ENCODE measurements around the gene ZCCHC14.
"Not testable (repeated sequence)": the region's sequence is repeated elsewhere in the genome, so short reads cannot be mapped to it uniquely, and the experiment has no call there.

ZCCHC14 gene

DNA sequence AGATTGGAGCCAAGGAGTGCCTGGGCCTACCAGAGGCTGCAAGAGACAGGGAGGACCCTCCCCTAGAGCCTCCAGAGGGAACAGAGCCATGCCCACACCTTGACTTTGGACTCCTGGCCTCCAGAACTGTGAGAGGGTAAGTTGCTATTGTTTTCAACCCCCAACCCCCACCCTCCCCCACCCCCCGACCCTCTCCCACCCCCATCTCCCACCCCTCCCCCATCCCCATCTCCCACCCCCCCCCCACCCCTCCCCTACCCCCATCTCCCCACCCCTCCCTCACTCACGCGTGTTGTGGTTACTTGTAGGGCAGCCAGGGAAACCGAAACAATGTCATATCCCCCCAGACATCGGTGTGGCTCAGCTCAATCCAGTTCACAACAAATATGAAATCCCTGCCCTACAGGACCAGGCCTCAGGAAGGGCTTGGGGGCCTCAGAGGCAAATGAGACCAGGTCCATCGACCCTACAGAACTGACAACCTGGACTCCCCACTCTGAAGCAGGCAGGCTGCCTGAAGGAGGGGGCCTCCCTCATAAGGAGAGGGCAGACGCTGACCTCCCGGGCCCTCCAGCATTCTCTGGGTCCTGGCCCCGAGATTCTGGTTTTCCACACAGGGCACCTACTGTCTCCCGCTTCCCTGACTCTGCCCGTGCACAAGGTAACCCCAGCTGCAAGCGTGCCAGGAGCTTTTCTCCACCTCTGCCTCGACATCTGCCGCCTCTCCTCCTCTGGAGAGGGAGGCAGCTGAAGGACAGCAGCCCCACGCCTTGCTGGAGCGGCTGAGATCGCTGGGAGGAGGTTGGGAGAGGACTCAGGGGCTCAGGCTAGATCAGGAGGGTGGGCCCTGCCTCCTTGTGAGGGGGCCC is 3.0 kb upstream of the ZCCHC14 start:
- no peak for DNase-seq

DNA sequence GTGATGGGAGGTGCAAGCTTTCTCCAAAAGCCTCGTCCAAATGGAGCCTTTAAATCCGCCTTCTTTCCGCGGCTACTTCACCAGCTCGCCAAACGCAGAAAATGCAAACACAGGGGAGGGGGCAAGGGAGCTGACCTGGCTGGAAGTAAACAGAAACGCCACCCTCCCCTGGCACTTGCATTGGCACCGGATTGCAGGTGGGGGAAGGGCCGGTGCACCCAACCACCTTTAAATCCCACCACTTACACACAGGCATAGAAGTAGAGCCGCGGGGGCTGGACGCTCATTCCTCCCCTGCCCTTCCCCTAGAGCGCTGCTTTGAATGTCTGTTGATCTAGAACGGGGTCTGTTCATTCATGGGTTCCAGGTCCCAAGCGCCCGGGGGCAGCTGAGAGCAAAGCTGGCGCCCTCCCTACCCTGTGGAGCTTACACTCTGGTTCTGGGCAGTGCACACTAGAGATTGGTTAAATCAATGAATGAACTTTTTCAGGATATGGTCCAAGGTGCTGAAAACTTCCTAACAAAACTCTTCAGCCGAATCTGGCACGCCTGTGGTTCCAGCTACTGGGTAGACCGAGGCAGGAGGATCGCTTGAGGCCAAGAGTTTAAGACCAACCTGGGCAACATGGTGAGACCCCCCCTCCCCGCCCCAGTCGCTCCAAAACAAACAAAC is 920 bp upstream of the ZCCHC14 start:
- DNase-seq, result no peak

DNA sequence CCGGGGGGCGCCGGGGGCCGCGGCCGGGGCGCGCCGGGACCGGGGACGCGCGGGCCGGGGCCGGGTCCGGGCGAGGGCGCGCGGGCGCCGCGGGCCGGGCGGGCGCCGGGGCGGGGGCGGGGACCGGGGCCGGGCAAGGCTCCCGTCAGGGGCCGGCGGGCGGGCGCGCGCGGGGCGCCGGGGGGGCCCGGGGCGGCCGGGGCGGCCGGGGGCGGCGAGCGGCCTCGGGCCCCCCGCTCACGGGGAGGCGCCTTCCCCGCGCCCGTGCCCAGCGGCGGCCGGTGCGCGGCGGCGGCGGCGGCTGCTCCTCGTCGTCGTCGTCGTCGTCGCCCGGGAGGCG is 563 bp downstream of the ZCCHC14 start:
- DNase-seq, result no peak

DNA sequence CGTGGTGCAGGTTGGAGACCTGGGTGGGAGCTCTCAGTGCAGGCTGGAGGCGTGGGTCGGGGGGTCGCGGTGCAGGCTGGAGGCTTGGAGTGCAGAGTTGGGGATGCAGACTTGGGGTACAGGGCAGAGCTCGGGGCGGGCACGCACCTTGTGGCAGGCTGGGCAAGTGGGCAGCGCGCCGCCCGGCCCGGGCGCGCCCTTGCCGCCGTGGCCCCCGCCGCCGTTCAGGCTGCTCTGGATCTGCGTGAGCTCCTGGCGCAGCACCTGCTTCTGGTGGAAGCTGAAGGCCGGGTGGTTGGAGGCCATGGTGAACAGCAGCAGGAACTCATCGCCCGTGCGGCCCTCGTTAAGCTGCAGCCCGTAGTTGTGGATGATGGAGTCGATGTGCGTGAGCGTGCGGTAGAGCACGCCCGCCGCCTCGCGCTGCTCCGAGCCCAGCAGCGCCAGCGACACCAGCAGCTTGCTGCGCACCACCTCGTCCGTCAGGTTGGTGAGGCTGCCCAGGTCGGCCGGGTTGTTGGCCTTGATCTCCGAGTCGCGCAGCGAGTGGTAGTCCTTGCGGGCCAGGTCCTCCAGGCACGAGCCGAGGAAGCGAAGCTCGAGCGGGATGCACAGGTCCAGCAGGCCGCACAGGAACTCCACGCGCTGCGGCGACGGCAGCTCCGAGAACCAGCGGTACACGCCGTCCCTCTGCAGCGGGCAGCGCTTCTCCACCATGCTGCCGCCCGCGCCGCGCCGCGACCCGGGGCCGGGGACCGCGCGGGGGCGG is 1.1 kb downstream of the ZCCHC14 start:
- DNase-seq, result no peak

DNA sequence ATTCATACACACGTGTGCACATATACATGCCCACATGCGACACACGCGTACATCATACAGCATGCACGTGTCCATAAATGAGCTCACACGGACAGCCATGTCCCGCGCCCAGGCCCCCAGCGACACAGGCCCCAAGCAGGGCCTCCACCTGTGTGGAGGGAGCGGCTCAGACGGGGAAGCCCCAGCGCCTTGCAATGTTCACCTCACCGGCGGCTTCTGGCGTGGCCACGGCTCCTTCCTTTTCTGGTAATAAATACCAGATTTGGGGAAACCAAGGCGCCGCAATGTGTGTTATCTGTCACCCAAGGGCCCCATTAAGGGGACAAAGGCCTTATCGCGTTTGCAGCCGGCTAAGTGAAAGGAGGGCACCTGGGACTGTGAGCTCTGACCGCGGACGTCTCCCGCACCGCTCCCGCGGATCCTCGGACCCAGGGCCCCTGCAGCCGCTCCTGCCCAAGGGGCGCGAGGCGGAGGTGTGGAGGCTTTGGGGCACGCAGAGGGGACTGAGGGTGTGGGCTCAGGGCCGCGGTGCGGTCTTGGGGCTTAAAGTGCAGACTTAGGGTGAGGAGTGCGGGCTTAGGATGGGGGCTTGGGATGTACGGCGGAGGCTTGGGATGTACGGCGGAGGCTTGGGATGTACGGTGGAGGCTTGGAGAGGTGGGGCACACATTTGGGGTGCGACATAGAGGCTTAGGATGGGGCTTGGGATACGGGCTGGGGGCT is 1.9 kb downstream of the ZCCHC14 start:
- not testable (repeated sequence) for DNase-seq

DNA sequence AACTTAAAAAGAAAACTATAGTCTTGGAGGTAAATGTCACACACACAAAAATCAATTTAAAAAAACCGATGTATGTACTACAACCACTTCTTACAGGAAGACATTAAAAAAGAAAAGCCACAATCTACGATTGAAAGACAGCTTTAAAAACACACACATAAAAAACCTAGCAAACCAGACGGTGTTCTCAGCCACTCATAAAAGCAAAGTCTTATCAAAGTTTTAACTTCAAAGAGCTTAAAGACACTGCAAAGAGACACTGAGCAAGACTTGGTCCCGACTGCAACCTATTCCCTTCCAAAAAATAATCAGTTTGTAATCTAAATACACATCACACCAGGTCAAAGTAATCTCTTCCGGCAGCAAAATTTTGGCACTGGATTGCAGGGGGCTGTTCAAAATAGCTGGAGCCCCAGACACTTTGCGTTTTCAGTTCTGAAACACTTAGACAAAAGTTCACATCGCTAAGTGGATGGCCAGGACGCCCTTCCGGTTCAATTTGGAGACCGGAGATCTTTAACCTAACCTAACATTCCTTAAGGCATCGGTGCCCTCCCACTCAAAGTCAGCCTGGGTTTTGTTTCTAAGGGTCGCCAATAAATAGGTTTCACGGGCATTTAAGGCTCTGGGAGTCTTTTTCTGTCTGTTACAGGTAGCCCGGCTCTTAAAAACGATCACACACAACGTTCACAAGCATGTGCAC is 2.6 kb downstream of the ZCCHC14 start:
- no peak for DNase-seq

DNA sequence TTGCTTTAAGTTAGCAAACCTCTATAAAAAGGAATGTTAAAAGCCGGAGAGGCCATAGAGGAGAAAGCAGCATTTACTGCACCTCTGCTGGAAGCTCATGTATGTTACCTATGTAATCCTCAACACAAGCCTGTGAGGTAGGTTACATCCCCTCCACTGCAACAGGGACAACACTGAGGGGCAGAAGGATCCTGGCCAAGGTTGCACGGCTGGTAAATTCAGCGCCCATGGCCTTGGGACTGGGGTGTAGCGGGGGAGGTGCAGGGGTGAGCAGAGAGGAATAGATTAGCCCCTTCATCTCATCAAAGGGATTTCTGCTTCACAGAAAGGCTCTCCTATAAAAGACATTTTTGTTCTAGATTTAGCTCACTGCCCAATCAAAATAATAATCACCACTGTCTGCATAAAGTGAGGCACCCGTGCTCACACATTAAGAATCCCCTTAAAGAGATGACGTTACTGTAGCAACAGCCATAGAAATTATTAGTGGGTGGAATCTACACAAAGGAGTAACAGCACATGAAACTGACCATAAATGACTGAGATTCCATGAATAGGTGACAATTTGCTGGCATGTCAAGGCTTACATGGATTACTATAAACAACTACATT is 3.3 kb downstream of the ZCCHC14 start:
- no peak for DNase-seq

DNA sequence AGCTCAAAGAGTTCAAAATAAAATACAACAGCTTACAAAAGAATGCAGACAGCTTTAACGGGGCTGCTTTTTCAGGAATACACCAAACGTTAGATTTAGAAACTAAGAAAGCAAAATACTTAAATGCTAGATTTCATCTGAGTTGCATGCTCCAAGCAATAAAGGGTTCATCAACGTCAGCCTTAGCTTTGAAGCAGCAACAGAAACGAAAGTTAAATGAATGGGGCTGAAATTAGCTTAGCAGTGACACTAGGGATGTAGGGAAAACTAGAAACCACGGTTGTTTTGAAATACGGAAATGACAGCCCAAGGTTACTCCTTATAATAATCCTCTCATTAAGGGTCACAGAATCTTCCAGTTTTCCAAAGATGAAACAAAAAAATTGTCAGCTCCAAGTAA is 3.9 kb downstream of the ZCCHC14 start:
- not testable (repeated sequence) for DNase-seq

DNA sequence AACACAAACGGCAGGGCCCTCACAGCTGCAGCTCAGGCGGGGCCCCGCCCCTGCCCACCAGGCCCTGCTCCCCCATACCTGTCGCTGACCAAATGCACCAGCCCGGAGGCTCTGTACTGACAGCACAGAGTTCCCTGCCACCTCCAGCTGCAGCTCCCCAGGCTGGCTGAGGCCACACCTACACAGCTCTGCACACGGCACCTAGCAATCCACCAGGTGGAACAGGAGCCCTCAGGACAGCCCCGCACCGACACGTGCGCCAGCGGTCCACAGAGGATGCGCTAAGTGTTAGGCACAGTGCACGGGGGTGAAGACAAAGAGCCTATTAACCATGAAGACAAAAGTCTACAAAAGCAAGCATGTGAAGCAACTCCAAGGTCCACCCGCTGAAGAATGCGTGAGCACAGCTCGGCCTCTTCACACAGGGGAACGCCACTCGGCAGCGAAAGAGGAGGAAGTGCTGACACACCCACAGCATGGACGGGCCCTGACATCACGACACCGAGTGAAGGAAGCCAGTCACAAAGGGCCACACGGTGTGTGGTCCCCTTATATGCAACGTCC is 5.4 kb downstream of the ZCCHC14 start:
- DNase-seq, result no peak

DNA sequence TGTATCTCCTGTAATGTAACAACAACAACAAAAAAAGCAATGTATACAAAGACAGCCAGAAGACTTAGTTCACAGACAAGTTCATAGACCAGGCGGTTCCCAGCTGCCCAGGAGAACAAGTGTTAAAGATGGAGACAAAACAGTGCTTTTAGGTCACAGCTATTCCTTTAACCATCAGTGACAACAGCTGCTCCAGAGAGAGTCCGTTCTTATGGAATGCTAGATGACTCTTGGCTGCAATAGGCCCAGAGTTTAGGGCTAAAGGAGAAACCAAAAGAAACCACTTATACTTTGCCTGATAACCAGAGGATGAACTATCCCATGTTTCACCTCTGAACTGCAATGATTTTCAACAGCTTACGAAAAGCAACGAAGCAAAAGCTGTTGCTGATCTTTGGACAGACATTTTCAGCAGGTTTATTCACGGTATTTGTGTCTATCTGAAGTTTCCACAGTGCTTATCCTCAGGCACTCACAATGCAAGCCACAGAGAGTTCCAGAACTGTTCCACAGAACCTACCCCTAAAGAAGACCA is 6.0 kb downstream of the ZCCHC14 start:
- no peak for DNase-seq

DNA sequence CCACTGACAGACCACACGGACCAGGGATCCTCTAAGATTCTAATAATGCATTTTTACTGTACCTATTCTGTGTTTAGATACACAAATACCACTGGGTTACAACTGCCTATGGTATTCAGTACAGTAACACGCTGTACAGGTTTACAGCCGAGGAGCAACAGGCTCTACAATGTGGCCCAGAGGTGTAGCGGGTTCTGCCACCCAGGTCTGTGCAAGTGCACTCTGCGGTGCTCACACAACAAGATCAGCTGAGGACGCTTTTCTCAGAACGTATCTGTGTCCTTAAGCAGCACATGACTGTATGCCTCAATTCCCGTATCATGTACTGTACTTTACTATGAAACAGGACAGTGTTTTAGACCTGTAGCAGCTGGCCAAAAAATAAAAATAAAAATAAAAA is 6.5 kb downstream of the ZCCHC14 start:
- no peak for DNase-seq

DNA sequence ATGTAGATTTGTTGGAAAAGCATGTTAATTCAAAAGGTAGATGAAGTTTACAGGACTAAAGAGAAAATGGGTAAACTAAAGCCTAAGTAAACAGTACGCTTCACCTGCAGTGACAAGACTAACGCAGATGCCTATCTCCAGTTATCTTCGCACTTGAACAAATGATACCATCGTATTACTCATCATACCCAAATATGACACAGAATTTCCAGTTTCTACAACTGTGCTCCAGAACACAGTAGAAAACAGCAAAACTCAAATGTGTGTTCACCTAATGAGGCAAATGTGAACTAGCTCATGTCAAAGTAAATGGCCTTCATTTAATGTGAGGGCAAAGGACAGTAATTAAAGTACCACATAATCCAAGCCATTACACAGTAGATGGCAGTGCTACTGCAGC is 7.0 kb downstream of the ZCCHC14 start:
- not testable (repeated sequence) for DNase-seq

DNA sequence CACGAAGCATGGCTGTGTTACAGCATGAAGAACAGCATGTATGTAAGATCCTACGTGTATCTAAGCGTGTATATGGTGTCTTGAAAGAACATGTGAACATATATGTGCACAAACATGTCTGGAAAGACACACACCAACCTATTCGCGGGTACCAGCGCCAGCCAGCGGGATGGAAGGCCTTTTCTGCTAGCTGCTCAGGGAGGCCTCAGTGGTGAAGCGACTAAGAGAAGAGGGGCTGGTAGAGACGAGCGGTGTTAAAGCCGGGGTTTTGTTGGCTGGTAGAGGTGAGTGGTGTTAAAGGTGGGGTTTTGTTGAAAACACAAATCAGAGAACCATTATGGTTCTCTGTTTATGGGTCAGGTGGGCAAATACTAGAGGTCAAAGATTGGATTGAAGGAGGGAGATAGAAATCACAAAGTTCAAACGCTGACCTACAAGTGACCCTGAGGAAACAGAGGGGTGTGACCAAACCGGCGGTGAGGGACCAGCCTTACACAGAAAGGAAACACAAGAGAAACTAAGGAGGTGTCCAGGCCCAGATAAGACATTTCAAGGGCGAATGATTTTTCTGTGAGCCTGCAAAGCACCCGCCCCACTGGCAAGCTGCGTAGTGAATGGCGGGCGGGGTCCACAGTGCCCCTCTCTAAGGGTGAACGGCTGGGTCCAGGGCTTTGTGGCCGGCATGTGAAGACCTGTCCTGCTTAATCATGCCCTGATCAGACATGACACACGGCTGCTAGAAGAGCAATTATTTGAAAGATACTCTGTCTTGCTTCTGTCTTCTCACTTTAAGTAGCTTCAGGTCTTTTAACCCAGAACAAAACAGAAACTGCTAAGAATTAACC is 8.1 kb downstream of the ZCCHC14 start:
- DNase-seq, result no peak

DNA sequence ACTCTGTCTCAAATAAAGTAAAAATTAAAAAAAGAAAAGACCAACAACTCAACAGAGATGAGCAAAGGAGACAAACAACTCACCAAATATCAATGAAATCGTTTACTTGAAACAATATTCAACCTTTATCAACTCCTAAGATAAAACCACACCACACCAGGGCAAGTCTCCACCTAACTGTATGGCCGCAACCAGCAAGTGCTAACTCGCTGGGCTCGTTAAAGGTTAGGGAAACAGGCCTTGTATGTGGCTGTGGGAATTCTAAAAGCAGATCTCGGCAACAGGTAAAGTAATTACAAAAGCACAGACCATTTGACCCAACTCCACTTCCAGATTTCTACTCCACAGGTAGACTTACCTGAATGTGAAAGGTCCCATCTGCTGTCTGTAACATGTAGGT is 9.3 kb downstream of the ZCCHC14 start:
- no peak for DNase-seq

DNA sequence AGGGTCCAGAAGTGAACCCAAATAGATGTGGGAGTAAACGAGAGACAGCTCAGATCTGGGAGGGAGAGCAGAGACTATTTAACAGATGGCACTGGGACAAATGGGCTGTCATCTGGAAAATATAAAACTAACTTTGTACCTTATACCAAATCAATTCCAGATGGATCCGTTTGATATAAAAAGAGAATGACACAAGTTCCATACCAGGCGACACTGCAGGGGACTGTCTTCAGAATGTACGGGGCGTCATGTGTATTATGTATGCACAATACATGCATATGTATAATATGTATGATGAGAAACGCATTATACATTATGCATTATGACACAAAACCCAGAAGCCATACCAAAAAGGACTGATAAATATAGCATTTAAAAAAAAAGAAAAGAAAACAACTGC is 10.2 kb downstream of the ZCCHC14 start:
- DNase-seq, result not testable (repeated sequence)

DNA sequence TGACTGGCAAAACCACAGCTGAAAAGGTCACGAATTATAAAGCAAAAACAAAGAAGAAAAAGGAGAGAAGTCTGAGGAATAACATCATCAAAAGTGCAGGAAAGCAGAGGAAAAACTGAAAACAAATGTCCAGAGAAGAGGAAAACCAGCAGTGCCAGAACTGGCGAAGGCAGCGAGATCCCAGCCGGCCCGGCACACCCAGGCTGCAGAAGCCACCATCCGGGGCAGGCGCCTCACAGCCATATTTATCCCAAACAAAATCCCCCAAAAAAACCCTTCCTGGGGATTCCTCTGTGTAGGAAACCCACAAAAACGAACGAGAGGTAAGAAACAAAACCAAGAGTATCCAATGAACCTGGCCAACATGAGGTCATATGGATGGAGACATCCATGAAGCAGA is 10.6 kb downstream of the ZCCHC14 start:
- DNase-seq, result no peak

DNA sequence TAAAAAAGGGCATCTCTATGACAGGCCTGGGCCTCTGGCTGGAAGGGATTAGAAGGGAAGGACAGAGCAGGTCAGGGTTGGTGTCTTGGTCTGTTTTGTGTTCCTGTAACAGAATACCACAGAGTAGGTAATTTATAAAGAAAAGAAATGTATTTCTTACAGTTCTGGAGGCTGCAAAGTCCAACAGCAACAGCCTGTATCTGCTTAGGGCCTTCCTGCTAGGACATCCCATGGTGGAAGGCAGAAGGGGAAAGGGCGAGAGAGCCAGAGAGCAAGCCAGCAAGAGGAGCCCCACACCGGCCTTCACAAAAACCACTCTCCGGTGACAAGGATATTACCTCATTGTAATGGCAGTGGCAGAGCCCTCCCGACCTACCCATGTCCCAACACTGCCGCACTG is 11.1 kb downstream of the ZCCHC14 start:
- DNase-seq, result not testable (repeated sequence)

DNA sequence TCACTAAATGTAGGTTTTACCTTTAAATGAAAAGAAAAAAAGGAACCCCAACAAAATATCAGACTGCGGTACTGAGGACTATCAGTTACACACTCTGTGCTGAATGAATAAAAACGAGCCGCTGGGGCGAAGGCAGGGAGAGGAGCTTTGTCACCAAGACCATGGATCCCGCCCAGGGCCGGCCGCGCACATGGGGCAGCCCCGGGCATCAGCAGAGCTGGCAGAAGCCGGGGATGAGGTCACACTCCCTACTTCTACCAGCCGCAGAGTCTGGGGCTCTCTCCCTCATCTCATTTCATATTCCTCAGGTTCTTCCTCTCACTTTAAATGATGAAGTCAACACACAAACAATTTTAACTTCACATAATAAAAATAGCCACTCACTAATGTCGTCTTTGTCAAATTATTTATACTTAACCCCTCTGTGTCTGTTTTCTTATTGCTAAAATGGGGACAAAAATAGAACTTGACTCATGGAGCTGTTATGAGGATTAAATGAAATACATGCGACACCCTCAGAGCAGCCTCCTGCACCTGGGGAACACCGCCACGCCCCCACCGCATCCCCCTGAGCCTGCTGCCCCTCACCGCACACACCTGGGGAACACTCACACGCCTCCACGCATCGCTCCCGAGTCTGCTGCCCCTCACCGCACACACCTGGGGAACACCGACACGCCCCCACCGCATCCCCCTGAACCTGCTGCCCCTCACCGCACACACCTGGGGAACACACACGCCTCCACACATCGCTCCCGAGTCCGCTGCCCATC is 15.4 kb downstream of the ZCCHC14 start:
- not testable (repeated sequence) for DNase-seq

DNA sequence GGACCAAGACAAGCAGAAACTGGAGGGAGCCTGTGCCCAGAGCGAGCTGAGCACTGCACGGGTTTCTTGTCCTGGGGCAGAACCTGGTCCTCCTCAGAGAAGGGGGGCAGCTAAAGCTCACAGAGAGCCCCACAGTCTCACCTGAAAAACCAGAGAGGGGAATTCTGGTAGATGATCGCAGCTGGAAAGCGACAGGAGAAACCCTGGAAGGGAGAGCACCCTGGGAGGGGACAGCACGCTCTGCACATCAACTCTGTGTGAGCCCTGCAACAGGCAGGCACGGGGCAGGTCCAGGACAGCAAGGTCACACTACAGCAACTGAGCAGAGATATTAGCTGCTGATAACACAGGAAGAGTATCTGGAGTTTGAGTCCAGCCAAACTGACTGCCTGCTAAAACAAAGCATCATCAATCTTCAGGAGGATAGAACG is 18.2 kb downstream of the ZCCHC14 start:
- no peak for DNase-seq

DNA sequence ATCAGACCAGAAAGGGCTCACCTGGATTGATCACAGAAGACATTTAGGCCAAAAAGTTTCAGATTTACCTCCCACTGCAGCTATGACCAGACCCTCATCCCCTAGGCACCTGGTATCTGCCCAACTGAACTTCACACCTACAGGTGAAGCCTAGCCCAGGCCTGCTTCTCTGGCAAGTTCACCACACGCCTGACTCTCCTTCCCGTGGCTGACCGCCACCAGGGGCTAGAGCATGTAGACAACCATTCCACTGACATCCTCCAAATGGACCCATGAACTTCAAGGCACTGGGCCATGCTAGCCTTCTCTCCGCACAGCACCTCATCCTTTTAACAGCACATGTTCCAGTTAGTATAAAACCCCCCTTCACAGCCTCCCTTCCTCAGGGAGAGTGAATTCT is 18.8 kb downstream of the ZCCHC14 start:
- no peak for DNase-seq
